ENCODE data around the gene SLC1A3.

Gene SLC1A3

DNA sequence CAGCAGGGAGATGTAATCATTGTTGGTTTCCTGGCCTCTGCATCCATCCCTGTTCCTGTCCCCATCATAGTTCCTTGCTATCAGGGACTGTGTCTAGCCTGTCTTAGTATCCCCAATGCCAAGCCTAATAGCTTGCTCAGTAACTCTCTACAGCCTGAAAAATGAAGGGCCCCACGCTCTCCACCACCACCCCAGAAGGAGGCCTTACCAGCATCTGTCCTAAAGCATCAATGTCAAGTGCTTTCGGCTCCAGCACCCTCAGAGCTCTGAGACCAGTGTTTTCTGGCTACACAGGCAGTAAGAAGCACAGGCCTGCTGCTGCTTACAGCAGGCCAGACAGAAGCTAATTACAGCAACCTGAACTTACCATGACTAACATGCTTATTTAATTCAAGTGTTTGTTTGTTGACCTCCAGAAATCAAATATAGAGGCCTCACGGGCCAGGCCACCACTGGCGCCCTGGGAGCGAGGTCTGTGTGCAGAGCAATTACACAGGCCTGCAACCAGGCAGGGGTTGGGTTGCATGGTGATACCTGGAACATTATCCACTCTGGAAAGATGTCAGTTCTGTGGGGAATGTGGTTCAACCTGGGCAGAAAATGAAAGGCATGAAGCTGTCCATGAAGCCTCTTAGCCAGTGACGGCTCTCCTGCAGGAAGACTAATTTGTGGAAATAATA is 124.3 kb downstream of the SLC1A3 start:
- Histone ChIP-seq H4K20me1 (ENCODE audit: insufficient read depth, low read length) (no peaks in the 10 kb centered on the region), H3K27me3 (replicated peaks; ENCODE audit: insufficient read depth, low read length) (no peaks in the 10 kb centered on the region), H3K79me2 (ENCODE audit: low read length) (no peaks in the 10 kb centered on the region), H3K36me3 (replicated peaks; ENCODE audit: insufficient read depth, low read length) (no peaks in the 10 kb centered on the region), H3K9me2 (replicated peaks; ENCODE audit: insufficient read depth, low read length) (no peaks in the 10 kb centered on the region), H3K4me2 (ENCODE audit: low read depth, low read length) (no peak overlapping the region), H3K4me3 (ENCODE audit: low read length) (no peak overlapping the region), H3K27ac (ENCODE audit: low read length) (no peak overlapping the region), H3F3A (ENCODE audit: insufficient read depth, low read length) (no peaks in the 10 kb centered on the region), H3K9ac (ENCODE audit: low read length) (no peak overlapping the region), H3K4me1 (ENCODE audit: low read length) (no peaks in the 10 kb centered on the region), H3K9me3 (replicated peaks; ENCODE audit: insufficient read depth, low read length) (no peaks in the 10 kb centered on the region), H2AFZ (ENCODE audit: low read length) (no peak overlapping the region)
- TF ChIP-seq EZH2 (optimal IDR thresholded peaks at IDR 0.05; ENCODE audit: low read depth, low read length) = no peak
- no peak for TF ChIP-seq EZH2phosphoT487 (IDR thresholded peaks at IDR 0.05; ENCODE audit: low read length)
- TF ChIP-seq, protein P1, sequence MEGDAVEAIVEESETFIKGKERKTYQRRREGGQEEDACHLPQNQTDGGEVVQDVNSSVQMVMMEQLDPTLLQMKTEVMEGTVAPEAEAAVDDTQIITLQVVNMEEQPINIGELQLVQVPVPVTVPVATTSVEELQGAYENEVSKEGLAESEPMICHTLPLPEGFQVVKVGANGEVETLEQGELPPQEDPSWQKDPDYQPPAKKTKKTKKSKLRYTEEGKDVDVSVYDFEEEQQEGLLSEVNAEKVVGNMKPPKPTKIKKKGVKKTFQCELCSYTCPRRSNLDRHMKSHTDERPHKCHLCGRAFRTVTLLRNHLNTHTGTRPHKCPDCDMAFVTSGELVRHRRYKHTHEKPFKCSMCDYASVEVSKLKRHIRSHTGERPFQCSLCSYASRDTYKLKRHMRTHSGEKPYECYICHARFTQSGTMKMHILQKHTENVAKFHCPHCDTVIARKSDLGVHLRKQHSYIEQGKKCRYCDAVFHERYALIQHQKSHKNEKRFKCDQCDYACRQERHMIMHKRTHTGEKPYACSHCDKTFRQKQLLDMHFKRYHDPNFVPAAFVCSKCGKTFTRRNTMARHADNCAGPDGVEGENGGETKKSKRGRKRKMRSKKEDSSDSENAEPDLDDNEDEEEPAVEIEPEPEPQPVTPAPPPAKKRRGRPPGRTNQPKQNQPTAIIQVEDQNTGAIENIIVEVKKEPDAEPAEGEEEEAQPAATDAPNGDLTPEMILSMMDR (IDR thresholded peaks at IDR 0.05; ENCODE audit: low read length) = no peak
- no peak for DNase-seq

DNA sequence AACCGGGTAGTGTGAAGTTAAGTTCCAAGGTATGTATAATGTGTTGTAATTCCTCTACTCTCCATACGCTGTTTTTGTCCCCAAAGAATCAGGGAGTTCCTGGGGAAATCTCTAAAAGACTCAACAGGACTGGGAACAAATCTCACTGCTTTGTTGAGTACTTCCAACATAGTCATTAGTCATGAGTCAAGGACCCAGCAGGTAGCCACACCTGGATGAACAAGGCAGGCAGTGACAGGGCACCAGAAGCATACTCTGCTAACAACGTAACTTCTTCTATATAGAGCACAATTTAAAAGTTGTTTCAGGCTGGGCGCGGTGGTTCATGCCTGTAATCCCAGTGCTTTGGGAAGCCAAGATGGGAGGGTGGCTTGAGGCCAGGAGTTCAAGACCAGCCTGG is 126.8 kb downstream of the SLC1A3 start:
- Histone ChIP-seq H3K27me3 (replicated peaks; ENCODE audit: insufficient read depth, low read length) (no peaks in the 10 kb centered on the region), H3K9ac (ENCODE audit: low read length) (no peak overlapping the region), H3K4me3 (ENCODE audit: low read length) (no peak overlapping the region)

DNA sequence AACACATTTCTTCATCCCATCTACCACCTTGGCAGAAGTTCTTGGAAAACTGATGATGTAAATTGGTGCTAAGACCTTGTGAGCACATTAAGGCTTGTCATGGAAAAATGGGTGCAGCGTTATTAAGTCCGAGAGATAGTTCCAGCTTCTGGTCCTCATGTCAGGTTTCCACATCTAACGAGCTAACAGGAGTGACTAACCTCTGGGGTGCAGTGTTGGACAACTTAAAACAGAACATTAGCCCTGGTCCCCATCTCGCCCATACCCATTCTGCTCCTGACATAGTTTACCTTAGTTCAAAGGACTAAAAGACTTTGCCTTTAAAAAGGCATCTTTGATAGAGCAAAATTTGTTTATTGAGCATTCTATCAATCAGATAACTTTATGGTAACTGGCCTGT is 128.0 kb downstream of the SLC1A3 start:
- TF ChIP-seq, protein P1 (IDR thresholded peaks at IDR 0.05; ENCODE audit: low read length) = no peak; the same call in 1 of the 2 replicates
- TF ChIP-seq EZH2phosphoT487 (IDR thresholded peaks at IDR 0.05; ENCODE audit: low read length) (no peak), EZH2 (optimal IDR thresholded peaks at IDR 0.05; ENCODE audit: low read depth, low read length) (no peak)
- H3K9me2 ChIP-seq (replicated peaks; ENCODE audit: insufficient read depth, low read length) = no peaks in the 10 kb centered on the region
- H3K4me1 ChIP-seq (ENCODE audit: low read length) = no peaks in the 10 kb centered on the region
- no peak overlapping the region for H3K4me3 ChIP-seq (ENCODE audit: low read length)
- H3K9ac ChIP-seq (ENCODE audit: low read length) = no peak overlapping the region
- H3K4me2 ChIP-seq (ENCODE audit: low read depth, low read length) = no peak overlapping the region
- no peaks in the 10 kb centered on the region for H3F3A ChIP-seq (ENCODE audit: insufficient read depth, low read length)
- H2AFZ ChIP-seq (ENCODE audit: low read length) = no peak overlapping the region
- no peaks in the 10 kb centered on the region for H3K9me3 ChIP-seq (replicated peaks; ENCODE audit: insufficient read depth, low read length)
- H3K36me3 ChIP-seq (replicated peaks; ENCODE audit: insufficient read depth, low read length) = no peaks in the 10 kb centered on the region
- H3K27ac ChIP-seq (ENCODE audit: low read length) = no peak overlapping the region
- no peaks in the 10 kb centered on the region for H3K79me2 ChIP-seq (ENCODE audit: low read length)
- no peaks in the 10 kb centered on the region for H4K20me1 ChIP-seq (ENCODE audit: insufficient read depth, low read length)
- DNase-seq = no peak
- no peaks in the 10 kb centered on the region for H3K27me3 ChIP-seq (replicated peaks; ENCODE audit: insufficient read depth, low read length)

More for the DNA sequence above, 126.8 kb downstream of the SLC1A3 start:
- DNase-seq = no peak
- H3K9me2 ChIP-seq (replicated peaks; ENCODE audit: insufficient read depth, low read length) = no peaks in the 10 kb centered on the region
- H3K9me3 ChIP-seq (replicated peaks; ENCODE audit: insufficient read depth, low read length) = no peaks in the 10 kb centered on the region
- no peak overlapping the region for H3K4me2 ChIP-seq (ENCODE audit: low read depth, low read length)
- no peaks in the 10 kb centered on the region for H4K20me1 ChIP-seq (ENCODE audit: insufficient read depth, low read length)
- H2AFZ ChIP-seq (ENCODE audit: low read length) = no peak overlapping the region
- no peaks in the 10 kb centered on the region for H3K4me1 ChIP-seq (ENCODE audit: low read length)
- H3K36me3 ChIP-seq (replicated peaks; ENCODE audit: insufficient read depth, low read length) = no peaks in the 10 kb centered on the region
- no peak for TF ChIP-seq EZH2 (optimal IDR thresholded peaks at IDR 0.05; ENCODE audit: low read depth, low read length)
- TF ChIP-seq, protein P1 (IDR thresholded peaks at IDR 0.05; ENCODE audit: low read length) = no peak
- TF ChIP-seq EZH2phosphoT487 (IDR thresholded peaks at IDR 0.05; ENCODE audit: low read length) = no peak
- no peaks in the 10 kb centered on the region for H3F3A ChIP-seq (ENCODE audit: insufficient read depth, low read length)
- no peaks in the 10 kb centered on the region for H3K79me2 ChIP-seq (ENCODE audit: low read length)
- no peak overlapping the region for H3K27ac ChIP-seq (ENCODE audit: low read length)
